Measurements from ENCODE around the gene ARSB. TPM values are rescaled to one million over a fixed set of nuclear protein-coding genes. Genes with fewer than 3 reads are reported as not detected.

ARSB gene
- total RNA-seq, 1 experiment from 2014 or later = 18.1 TPM

DNA sequence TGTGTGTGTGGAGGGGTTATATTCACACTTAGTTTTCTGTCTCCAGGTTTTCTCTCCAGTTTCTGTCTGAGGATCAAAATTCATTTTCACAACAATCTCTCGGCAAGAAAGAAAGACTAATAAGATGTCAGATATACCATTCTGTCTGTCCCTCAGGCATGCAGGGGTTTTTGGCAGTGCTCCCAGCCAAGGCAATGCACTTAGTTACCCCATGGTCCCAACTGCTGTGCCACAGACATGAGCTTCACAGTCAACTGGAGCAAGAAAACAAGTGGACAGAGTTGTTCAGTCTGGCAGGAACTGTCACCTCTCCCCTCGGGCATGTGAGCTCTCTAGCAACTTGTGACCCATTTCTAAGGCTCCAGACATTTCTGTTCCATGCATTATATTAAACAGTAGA, 234.8 kb downstream of the ARSB start:
- Histone ChIP-seq H3K4me1 (ENCODE audit: control insufficient read depth, insufficient read depth, low read length) (no peaks in the 10 kb centered on the region), H3K27ac (ENCODE audit: low read length) (no peak overlapping the region), H3K36me3 (ENCODE audit: control insufficient read depth, insufficient read depth, low read length) (no peaks in the 10 kb centered on the region), H3K27me3 (ENCODE audit: control insufficient read depth, insufficient read depth, low read length) (peaks cover 5% of the 10 kb centered on the region; the same call in 1 of the 2 replicates), H3K4me3 (ENCODE audit: low read depth in 2 of 2, low read length in 2 of 2) (no peak overlapping the region), H3K9me3 (ENCODE audit: control insufficient read depth, insufficient read depth, low read depth, low read length) (no peaks in the 10 kb centered on the region)
- ATAC-seq (no peak), DNase-seq (ENCODE audit: low read depth, low spot score) (no peak)
- TF ChIP-seq TCF7L2 (IDR thresholded peaks at IDR 0.05; ENCODE audit: low read depth, low read length) (no peak), POLR2AphosphoS5 (IDR thresholded peaks at IDR 0.05; ENCODE audit: low read depth, low read length) (no peak), SIN3A (IDR thresholded peaks at IDR 0.05; ENCODE audit: borderline replicate concordance, insufficient read depth, low read depth, low read length) (no peak)
- TF ChIP-seq, protein P1, sequence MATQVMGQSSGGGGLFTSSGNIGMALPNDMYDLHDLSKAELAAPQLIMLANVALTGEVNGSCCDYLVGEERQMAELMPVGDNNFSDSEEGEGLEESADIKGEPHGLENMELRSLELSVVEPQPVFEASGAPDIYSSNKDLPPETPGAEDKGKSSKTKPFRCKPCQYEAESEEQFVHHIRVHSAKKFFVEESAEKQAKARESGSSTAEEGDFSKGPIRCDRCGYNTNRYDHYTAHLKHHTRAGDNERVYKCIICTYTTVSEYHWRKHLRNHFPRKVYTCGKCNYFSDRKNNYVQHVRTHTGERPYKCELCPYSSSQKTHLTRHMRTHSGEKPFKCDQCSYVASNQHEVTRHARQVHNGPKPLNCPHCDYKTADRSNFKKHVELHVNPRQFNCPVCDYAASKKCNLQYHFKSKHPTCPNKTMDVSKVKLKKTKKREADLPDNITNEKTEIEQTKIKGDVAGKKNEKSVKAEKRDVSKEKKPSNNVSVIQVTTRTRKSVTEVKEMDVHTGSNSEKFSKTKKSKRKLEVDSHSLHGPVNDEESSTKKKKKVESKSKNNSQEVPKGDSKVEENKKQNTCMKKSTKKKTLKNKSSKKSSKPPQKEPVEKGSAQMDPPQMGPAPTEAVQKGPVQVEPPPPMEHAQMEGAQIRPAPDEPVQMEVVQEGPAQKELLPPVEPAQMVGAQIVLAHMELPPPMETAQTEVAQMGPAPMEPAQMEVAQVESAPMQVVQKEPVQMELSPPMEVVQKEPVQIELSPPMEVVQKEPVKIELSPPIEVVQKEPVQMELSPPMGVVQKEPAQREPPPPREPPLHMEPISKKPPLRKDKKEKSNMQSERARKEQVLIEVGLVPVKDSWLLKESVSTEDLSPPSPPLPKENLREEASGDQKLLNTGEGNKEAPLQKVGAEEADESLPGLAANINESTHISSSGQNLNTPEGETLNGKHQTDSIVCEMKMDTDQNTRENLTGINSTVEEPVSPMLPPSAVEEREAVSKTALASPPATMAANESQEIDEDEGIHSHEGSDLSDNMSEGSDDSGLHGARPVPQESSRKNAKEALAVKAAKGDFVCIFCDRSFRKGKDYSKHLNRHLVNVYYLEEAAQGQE (IDR thresholded peaks at IDR 0.05; ENCODE audit: insufficient read depth in 1 of 2, low read depth in 2 of 2, low read length in 1 of 2) = no peak
- TF ChIP-seq, protein P2, sequence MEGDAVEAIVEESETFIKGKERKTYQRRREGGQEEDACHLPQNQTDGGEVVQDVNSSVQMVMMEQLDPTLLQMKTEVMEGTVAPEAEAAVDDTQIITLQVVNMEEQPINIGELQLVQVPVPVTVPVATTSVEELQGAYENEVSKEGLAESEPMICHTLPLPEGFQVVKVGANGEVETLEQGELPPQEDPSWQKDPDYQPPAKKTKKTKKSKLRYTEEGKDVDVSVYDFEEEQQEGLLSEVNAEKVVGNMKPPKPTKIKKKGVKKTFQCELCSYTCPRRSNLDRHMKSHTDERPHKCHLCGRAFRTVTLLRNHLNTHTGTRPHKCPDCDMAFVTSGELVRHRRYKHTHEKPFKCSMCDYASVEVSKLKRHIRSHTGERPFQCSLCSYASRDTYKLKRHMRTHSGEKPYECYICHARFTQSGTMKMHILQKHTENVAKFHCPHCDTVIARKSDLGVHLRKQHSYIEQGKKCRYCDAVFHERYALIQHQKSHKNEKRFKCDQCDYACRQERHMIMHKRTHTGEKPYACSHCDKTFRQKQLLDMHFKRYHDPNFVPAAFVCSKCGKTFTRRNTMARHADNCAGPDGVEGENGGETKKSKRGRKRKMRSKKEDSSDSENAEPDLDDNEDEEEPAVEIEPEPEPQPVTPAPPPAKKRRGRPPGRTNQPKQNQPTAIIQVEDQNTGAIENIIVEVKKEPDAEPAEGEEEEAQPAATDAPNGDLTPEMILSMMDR (IDR thresholded peaks at IDR 0.05) = no peak
- in situ Hi-C loops (cut with HindIII; ENCODE audit: low pct_unique_long_range_greater_than_20kb, low sequenced_read_pairs) = no loop called here
- no TSS peak for BruUV-seq (replicated peaks)
- intact Hi-C loops (cut with micrococcal nuclease; ENCODE audit: unreplicated experiment) = no loop called here
- ChIA-PET CTCF (no interaction called here), POLR2A (no interaction called here)

DNA sequence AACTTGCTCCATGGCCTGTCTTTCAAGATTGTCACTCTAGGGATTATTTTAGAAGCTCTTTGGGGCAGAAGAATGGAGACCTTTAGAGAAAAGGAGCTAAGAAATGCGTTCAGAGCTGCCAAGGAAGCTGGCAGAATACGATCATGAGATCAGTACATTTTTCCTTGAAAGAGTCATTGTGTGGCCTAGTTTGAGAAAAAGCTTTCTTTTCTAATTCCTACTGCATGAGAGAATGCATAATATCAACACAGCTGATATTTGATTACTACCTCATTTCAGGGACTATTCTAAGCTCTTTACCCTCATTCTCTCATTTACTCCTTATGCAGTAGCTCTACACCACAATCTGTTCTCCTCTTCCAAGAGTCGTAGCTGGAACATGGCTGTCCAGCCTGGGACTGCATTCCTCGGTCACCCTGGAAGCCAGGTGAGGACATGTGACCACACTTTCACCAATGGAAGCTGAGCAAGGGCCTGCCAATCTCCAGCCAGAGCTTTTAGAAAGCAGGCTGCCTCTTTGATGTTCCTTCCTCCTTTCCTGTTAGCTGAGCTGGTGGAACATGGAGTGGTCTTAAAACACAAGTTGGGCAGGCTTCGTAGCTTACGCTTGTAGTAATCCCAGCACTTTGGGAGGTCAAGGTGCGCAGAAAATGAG, 237.3 kb downstream of the ARSB start:
- no peak for DNase-seq (ENCODE audit: low read depth, low spot score)
- Histone ChIP-seq H3K4me1 (ENCODE audit: control insufficient read depth, insufficient read depth, low read length) (no peaks in the 10 kb centered on the region), H3K9me3 (ENCODE audit: control insufficient read depth, insufficient read depth, low read depth, low read length) (no peaks in the 10 kb centered on the region), H3K4me3 (ENCODE audit: low read depth in 2 of 2, low read length in 2 of 2) (no peak overlapping the region), H3K27me3 (ENCODE audit: control insufficient read depth, insufficient read depth, low read length) (peaks cover 4% of the 10 kb centered on the region), H3K36me3 (ENCODE audit: control insufficient read depth, insufficient read depth, low read length) (no peaks in the 10 kb centered on the region), H3K27ac (ENCODE audit: low read length) (no peak overlapping the region)
- intact Hi-C loops (cut with micrococcal nuclease; ENCODE audit: unreplicated experiment) = no loop called here
- in situ Hi-C loops (cut with HindIII; ENCODE audit: low pct_unique_long_range_greater_than_20kb, low sequenced_read_pairs) = no loop called here
- ChIA-PET POLR2A (interaction anchor here (0.6 kb wide), 1 partner anchor 73 kb away, joined by 3 read pairs; no protein-coding TSS in a partner anchor), CTCF (no interaction called here)
- no TSS peak for BruUV-seq (replicated peaks)
- ATAC-seq = no peak
- TF ChIP-seq, protein P2 (IDR thresholded peaks at IDR 0.05) = no peak
- no peak for TF ChIP-seq POLR2AphosphoS5 (IDR thresholded peaks at IDR 0.05; ENCODE audit: low read depth, low read length)
- no peak for TF ChIP-seq TCF7L2 (IDR thresholded peaks at IDR 0.05; ENCODE audit: low read depth, low read length)
- TF ChIP-seq SIN3A (IDR thresholded peaks at IDR 0.05; ENCODE audit: borderline replicate concordance, insufficient read depth, low read depth, low read length) = no peak
- TF ChIP-seq, protein P1 (IDR thresholded peaks at IDR 0.05; ENCODE audit: insufficient read depth in 1 of 2, low read depth in 2 of 2, low read length in 1 of 2) = no peak
